Measurements from ENCODE around the gene COL2A1. TPM values are rescaled to one million over a fixed set of nuclear protein-coding genes. Genes with fewer than 3 reads are reported as not detected.

The COL2A1 gene
- total RNA-seq, 3 donors from 2014 or later (not counting 1 experiment from before 2014, with no cell fraction given) = not detected

DNA sequence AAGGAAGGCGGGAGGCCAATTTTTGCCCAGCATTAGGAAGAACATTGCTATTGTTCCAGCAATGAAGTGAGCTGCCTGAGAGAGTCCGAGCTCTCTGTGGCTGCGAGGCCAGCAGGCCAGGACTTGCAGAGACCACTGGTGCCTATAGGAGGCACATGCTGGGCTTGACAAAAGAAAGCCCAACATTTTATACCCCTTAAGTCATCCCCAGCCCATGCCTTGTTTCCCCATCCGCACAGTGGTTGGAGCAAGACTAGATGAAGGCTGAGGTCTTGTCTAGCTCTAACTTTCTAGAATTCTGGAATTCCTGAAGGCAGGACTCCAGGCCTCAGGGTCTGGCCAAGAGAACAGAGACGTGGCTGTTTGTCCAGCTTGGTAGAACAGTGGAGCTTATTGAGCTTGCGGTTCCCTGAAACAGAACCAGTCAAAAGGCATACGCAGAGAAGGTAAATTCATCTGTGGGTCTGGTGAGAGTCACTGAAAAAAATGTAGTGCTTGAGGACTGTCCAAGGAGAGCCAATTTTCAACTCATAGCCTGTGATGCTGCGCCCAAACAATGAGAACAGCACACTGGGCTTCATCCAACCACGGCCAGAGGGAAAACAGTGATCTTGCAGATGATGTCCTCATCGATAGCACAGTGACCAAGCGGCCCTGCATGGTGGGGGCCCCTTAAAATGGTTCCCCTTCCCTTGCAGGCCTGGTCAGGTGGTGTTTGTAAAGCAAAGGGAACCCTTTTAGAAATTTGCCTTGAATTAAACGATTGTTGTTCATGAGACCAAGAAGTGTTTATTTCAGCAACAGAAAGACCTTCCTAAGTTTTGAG is 27.1 kb upstream of the COL2A1 start:
- Mint-ChIP-seq H3K9me3 (no peaks in the 10 kb centered on the region), H3K4me3 (no peak overlapping the region), H3K27ac (no peak overlapping the region), H3K4me1 (no peaks in the 10 kb centered on the region), H3K27me3 (ENCODE audit: low read depth in 2 of 2) (peaks cover 0 to 8% of the 10 kb centered on the region in 2 donors), H3K36me3 (no peaks in the 10 kb centered on the region)
- H3K4me1 ChIP-seq (ENCODE audit: control insufficient read depth, insufficient read depth, low read length) = no peaks in the 10 kb centered on the region
- WGBS (ENCODE audit: insufficient coverage) = 96% methylated on average over 12 of the region's 12 CpGs
- ATAC-seq = no peak
- no peak for DNase-seq
- no peak overlapping the region for H3K4me3 ChIP-seq (ENCODE audit: low read length)
- TF ChIP-seq, protein P1, sequence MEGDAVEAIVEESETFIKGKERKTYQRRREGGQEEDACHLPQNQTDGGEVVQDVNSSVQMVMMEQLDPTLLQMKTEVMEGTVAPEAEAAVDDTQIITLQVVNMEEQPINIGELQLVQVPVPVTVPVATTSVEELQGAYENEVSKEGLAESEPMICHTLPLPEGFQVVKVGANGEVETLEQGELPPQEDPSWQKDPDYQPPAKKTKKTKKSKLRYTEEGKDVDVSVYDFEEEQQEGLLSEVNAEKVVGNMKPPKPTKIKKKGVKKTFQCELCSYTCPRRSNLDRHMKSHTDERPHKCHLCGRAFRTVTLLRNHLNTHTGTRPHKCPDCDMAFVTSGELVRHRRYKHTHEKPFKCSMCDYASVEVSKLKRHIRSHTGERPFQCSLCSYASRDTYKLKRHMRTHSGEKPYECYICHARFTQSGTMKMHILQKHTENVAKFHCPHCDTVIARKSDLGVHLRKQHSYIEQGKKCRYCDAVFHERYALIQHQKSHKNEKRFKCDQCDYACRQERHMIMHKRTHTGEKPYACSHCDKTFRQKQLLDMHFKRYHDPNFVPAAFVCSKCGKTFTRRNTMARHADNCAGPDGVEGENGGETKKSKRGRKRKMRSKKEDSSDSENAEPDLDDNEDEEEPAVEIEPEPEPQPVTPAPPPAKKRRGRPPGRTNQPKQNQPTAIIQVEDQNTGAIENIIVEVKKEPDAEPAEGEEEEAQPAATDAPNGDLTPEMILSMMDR (IDR thresholded peaks at IDR 0.05) = no peak
- H3K36me3 ChIP-seq (ENCODE audit: control insufficient read depth, insufficient read depth, low read length) = no peaks in the 10 kb centered on the region
- no peaks in the 10 kb centered on the region for H3K9me3 ChIP-seq (ENCODE audit: control insufficient read depth, insufficient read depth, low read length)
- no peak overlapping the region for H3K27ac ChIP-seq (ENCODE audit: low read length)
- intact Hi-C loops (cut with micrococcal nuclease) = no loop called here
- no peaks in the 10 kb centered on the region for H3K27me3 ChIP-seq (ENCODE audit: control insufficient read depth, insufficient read depth, low read length)

DNA sequence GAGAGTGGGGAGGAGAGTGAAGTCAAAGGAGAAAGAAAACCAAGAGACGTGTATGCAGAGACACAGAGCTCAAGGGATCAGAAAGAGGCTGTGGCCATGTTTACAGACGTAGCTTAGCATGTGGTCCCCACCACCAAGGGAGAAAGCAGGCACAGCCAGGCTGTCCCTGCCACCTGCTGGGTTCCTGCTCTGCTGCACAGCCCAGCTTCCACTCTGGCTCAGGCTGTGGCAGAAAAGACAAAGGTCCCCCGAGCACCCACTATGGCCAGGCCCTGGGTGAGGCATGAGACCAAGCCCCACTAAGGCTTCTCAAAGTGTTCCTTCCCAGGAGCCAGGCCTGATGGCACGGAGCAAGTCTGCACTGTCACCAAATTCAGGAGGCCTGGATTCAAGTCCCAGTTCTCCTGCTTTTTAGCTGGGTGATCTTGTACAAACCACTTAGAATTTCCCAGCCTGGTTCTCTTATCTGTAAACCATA is 25.9 kb upstream of the COL2A1 start:
- no peaks in the 10 kb centered on the region for H3K9me3 ChIP-seq (ENCODE audit: control insufficient read depth, insufficient read depth, low read length)
- H3K4me1 ChIP-seq (ENCODE audit: control insufficient read depth, insufficient read depth, low read length) = no peaks in the 10 kb centered on the region
- H3K36me3 ChIP-seq (ENCODE audit: control insufficient read depth, insufficient read depth, low read length) = no peaks in the 10 kb centered on the region
- no peak overlapping the region for H3K27ac ChIP-seq (ENCODE audit: low read length)
- 74% methylated on average over 4 of the region's 4 CpGs for WGBS (ENCODE audit: insufficient coverage)
- Mint-ChIP-seq H3K27me3 (ENCODE audit: low read depth in 2 of 2) (peaks cover 0 to 8% of the 10 kb centered on the region in 2 donors), H3K36me3 (no peaks in the 10 kb centered on the region), H3K9me3 (no peaks in the 10 kb centered on the region), H3K4me3 (no peak overlapping the region), H3K4me1 (no peaks in the 10 kb centered on the region), H3K27ac (no peak overlapping the region)
- H3K4me3 ChIP-seq (ENCODE audit: low read length) = no peak overlapping the region
- no peak for DNase-seq
- no peak for ATAC-seq
- intact Hi-C loops (cut with micrococcal nuclease) = no loop called here
- TF ChIP-seq, protein P1 (IDR thresholded peaks at IDR 0.05) = no peak
- no peaks in the 10 kb centered on the region for H3K27me3 ChIP-seq (ENCODE audit: control insufficient read depth, insufficient read depth, low read length)

DNA sequence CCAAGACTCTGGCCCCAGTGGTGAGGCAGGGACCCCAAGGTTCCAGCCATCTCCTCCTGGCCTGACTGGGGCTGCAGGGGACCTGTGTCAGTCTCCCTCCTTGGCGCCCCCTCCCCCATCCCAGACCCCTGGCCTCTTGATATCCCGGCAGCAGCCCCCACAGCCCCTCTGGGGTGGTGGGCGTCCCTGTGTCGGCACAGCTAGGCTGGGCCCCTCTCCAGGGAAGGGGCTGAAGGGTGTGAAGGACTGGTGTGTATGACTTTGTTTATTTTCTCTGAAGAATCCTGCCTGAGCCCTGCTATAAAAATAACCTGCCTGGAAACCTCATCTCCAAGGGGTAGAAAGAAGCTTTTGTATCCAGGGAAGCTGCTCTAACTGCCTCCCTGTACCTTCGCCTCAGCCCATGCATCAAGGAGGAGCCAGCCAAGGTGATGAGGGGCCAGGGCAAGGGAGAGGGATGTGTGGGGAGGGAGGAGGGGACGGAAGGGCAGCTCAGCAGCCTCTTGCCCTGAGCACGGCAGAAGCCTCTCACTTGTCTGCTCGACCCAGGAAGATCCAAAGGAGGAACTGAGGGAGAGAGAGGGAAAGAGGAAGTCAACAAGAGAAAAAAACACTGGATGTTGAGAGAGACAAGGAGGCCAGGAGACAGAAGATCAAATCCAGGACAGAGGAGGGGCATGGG is 25.4 kb upstream of the COL2A1 start:
- intact Hi-C loops (cut with micrococcal nuclease) = no loop called here
- Histone ChIP-seq H3K9me3 (ENCODE audit: control insufficient read depth, insufficient read depth, low read length) (no peaks in the 10 kb centered on the region), H3K36me3 (ENCODE audit: control insufficient read depth, insufficient read depth, low read length) (no peaks in the 10 kb centered on the region), H3K27ac (ENCODE audit: low read length) (no peak overlapping the region), H3K27me3 (ENCODE audit: control insufficient read depth, insufficient read depth, low read length) (no peaks in the 10 kb centered on the region), H3K4me3 (ENCODE audit: low read length) (no peak overlapping the region), H3K4me1 (ENCODE audit: control insufficient read depth, insufficient read depth, low read length) (no peaks in the 10 kb centered on the region)
- Mint-ChIP-seq H3K36me3 (no peaks in the 10 kb centered on the region), H3K4me1 (no peaks in the 10 kb centered on the region), H3K27ac (no peak overlapping the region), H3K27me3 (ENCODE audit: low read depth in 2 of 2) (peaks cover 0 to 8% of the 10 kb centered on the region in 2 donors), H3K4me3 (no peak overlapping the region), H3K9me3 (no peaks in the 10 kb centered on the region)
- TF ChIP-seq, protein P1 (IDR thresholded peaks at IDR 0.05) = no peak
- ATAC-seq (no peak), DNase-seq (no peak)
- WGBS (ENCODE audit: insufficient coverage) = 73% methylated on average over 6 of the region's 8 CpGs
